Measurements from ENCODE around the gene CACNA1C. TPM values are rescaled to one million over a fixed set of nuclear protein-coding genes. Genes with fewer than 3 reads are reported as not detected.
A peak's percentile ranks its signal among the peaks of the same experiment; 100 is the strongest.

Gene CACNA1C
- total RNA-seq, 1 donor from 2014 or later = 6.8 TPM

GRCh38 chr12:2651068-2651965 lies 598.5 kb downstream of the CACNA1C start:
- DNase-seq (ENCODE audit: low spot score) = peak; percentile 89

GRCh38 chr12:2652011-2652400 lies 599.2 kb downstream of the CACNA1C start:
- no peak for DNase-seq (ENCODE audit: low spot score)

GRCh38 chr12:2652401-2653081 lies 599.8 kb downstream of the CACNA1C start:
- DNase-seq (ENCODE audit: low spot score) = peak; percentile 83

- peak; percentile 71 for DNase-seq (ENCODE audit: low spot score)
These were observed 600.7 kb downstream of the CACNA1C start for GRCh38 chr12:2653461-2653965.

GRCh38 chr12:2654311-2654710 lies 601.5 kb downstream of the CACNA1C start:
- DNase-seq (ENCODE audit: low spot score) = peak; percentile 81

- peak; percentile 55 for DNase-seq (ENCODE audit: low spot score)
These were observed 602.0 kb downstream of the CACNA1C start for GRCh38 chr12:2654741-2655140.

- DNase-seq (ENCODE audit: low spot score) = no peak
These were observed 609.7 kb downstream of the CACNA1C start for GRCh38 chr12:2662524-2662923.

- DNase-seq (ENCODE audit: low spot score) = peak; percentile 60
These were observed 612.2 kb downstream of the CACNA1C start for GRCh38 chr12:2664721-2665577.

- peak; percentile 22 for DNase-seq (ENCODE audit: low spot score)
These were observed 613.6 kb downstream of the CACNA1C start for GRCh38 chr12:2666411-2666810.

- DNase-seq (ENCODE audit: low spot score) = peak; percentile 59
These were observed 614.1 kb downstream of the CACNA1C start for GRCh38 chr12:2666846-2667245.

GRCh38 chr12:2667716-2668440 lies 615.1 kb downstream of the CACNA1C start:
- peak; percentile 49 for DNase-seq (ENCODE audit: low spot score)

GRCh38 chr12:2668816-2669215 lies 616.0 kb downstream of the CACNA1C start:
- peak; percentile 55 for DNase-seq (ENCODE audit: low spot score)

- DNase-seq (ENCODE audit: low spot score) = peak; percentile 59
These were observed 616.8 kb downstream of the CACNA1C start for GRCh38 chr12:2669560-2669959.

GRCh38 chr12:2672863-2673262 lies 620.1 kb downstream of the CACNA1C start:
- peak; percentile 18 for DNase-seq (ENCODE audit: low spot score)

GRCh38 chr12:2673966-2674810 lies 621.4 kb downstream of the CACNA1C start:
- no peak for DNase-seq (ENCODE audit: low spot score)

GRCh38 chr12:2675776-2676175 lies 623.0 kb downstream of the CACNA1C start:
- DNase-seq (ENCODE audit: low spot score) = no peak

GRCh38 chr12:2677142-2677880 lies 624.5 kb downstream of the CACNA1C start:
- DNase-seq (ENCODE audit: low spot score) = no peak

GRCh38 chr12:2678426-2678825 lies 625.6 kb downstream of the CACNA1C start:
- DNase-seq (ENCODE audit: low spot score) = no peak

Measured in mesenteric fat pad (tissue), 1 donor.